ENCODE results near the gene ZBTB11. TPM values are rescaled to one million over a fixed set of nuclear protein-coding genes. Genes with fewer than 3 reads are reported as not detected.

ZBTB11 gene
- total and polyA plus RNA-seq, 10 of the 15 experiments (the other 5 are each of a cell fraction or from before 2014, with no cell fraction given): 3.5 to 25.7 (median 18.0) TPM

DNA sequence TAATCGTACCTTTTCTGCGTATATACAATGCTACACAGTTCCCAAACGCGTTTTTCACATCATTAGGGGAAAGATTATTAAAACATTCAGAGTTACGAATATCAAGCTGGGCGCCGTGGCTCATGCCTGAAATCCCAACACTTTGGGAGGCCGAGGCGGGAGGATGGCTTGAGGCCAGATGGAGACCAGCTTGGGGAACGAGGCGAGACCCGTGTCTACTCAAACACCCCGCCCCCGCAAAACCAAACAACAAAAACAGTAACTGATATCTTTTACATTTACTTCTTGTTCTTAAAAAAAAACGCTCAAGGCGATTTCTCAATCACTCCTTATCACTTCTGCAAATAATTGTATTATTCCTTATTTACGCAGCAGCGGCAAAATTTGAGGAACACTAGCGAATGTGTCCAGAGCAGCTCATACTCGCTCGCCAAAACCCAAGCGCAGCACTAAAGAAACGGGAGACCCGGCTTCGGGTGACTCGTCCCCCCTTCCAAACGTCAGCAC, 1.2 kb downstream of the ZBTB11 start (continued):
- TF ChIP-seq, protein P1, sequence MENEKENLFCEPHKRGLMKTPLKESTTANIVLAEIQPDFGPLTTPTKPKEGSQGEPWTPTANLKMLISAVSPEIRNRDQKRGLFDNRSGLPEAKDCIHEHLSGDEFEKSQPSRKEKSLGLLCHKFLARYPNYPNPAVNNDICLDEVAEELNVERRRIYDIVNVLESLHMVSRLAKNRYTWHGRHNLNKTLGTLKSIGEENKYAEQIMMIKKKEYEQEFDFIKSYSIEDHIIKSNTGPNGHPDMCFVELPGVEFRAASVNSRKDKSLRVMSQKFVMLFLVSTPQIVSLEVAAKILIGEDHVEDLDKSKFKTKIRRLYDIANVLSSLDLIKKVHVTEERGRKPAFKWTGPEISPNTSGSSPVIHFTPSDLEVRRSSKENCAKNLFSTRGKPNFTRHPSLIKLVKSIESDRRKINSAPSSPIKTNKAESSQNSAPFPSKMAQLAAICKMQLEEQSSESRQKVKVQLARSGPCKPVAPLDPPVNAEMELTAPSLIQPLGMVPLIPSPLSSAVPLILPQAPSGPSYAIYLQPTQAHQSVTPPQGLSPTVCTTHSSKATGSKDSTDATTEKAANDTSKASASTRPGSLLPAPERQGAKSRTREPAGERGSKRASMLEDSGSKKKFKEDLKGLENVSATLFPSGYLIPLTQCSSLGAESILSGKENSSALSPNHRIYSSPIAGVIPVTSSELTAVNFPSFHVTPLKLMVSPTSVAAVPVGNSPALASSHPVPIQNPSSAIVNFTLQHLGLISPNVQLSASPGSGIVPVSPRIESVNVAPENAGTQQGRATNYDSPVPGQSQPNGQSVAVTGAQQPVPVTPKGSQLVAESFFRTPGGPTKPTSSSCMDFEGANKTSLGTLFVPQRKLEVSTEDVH (IDR thresholded peaks at IDR 0.05; ENCODE audit: low read depth, partially characterized antibody): no peak
- TF ChIP-seq, protein P2, sequence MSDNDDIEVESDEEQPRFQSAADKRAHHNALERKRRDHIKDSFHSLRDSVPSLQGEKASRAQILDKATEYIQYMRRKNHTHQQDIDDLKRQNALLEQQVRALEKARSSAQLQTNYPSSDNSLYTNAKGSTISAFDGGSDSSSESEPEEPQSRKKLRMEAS (IDR thresholded peaks at IDR 0.05; ENCODE audit: low read depth, low read length): no peak
- TF ChIP-seq, protein P3, sequence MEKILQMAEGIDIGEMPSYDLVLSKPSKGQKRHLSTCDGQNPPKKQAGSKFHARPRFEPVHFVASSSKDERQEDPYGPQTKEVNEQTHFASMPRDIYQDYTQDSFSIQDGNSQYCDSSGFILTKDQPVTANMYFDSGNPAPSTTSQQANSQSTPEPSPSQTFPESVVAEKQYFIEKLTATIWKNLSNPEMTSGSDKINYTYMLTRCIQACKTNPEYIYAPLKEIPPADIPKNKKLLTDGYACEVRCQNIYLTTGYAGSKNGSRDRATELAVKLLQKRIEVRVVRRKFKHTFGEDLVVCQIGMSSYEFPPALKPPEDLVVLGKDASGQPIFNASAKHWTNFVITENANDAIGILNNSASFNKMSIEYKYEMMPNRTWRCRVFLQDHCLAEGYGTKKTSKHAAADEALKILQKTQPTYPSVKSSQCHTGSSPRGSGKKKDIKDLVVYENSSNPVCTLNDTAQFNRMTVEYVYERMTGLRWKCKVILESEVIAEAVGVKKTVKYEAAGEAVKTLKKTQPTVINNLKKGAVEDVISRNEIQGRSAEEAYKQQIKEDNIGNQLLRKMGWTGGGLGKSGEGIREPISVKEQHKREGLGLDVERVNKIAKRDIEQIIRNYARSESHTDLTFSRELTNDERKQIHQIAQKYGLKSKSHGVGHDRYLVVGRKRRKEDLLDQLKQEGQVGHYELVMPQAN (conservative IDR thresholded peaks at IDR 0.05): 0 out of 2 replicates have a peak, but pooled peaks have one; percentile 14
- TF ChIP-seq MEF2B (IDR thresholded peaks at IDR 0.05; ENCODE audit: partially characterized antibody, poor library complexity, severe bottlenecking) (no peak), POLR2AphosphoS5 (IDR thresholded peaks at IDR 0.05; ENCODE audit: low read length) (no peak; the same call in 1 of the 2 replicates)
- TF ChIP-seq, protein P4, sequence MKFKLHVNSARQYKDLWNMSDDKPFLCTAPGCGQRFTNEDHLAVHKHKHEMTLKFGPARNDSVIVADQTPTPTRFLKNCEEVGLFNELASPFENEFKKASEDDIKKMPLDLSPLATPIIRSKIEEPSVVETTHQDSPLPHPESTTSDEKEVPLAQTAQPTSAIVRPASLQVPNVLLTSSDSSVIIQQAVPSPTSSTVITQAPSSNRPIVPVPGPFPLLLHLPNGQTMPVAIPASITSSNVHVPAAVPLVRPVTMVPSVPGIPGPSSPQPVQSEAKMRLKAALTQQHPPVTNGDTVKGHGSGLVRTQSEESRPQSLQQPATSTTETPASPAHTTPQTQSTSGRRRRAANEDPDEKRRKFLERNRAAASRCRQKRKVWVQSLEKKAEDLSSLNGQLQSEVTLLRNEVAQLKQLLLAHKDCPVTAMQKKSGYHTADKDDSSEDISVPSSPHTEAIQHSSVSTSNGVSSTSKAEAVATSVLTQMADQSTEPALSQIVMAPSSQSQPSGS (IDR thresholded peaks at IDR 0.05; ENCODE audit: low read length): no peak
- TF ChIP-seq, protein P5, sequence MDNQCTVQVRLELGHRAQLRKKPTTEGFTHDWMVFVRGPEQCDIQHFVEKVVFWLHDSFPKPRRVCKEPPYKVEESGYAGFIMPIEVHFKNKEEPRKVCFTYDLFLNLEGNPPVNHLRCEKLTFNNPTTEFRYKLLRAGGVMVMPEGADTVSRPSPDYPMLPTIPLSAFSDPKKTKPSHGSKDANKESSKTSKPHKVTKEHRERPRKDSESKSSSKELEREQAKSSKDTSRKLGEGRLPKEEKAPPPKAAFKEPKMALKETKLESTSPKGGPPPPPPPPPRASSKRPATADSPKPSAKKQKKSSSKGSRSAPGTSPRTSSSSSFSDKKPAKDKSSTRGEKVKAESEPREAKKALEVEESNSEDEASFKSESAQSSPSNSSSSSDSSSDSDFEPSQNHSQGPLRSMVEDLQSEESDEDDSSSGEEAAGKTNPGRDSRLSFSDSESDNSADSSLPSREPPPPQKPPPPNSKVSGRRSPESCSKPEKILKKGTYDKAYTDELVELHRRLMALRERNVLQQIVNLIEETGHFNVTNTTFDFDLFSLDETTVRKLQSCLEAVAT (IDR thresholded peaks at IDR 0.05): 0 out of 2 replicates have a peak, but pooled peaks have one; percentile 11
